IPS-NIHi7 (cell line): ENCODE measurements around the gene UROC1.

Experiments
- DNase-seq: peaks from one replicate; pipeline ENCODE4 v3.0.0; 2012; ENCODE audit warnings: mixed read lengths; ENCODE audit errors: extremely low spot score

Gene UROC1

DNA sequence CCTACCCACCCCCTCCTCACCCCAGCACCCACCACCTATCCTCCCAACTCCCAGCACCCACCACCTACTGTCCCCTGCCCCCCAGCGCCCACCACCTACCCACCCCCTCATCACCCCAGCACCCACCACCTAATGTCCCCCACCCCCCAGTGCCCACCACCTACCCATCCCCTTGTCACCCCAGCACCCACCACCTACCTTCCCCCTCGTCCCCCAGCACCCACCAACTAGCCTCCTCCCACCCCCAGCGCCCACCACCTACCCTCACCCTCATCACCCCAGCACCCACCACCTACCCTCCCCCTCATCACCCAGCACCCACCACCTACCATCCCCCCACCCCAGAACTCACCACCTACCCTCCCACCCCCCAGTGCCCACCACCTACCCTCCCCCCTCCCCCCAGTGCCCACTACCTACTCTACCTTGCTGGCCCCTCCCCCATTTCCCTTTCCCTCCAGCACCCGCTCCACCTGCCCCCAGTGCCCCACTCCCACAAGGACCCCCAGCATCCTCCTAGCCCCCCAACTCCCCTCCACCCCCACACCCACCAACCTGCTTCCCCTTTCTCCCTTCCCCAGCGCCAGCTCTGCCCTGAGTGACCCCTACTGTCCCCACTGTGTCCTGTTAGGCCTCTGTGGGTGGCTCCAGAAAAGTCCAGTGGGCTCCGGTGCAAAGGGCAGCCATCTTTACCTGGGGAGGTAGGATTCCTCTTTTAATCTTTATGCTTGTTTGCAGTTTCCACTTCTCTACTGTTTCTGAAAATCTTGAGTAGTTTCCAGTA, 1.2 kb downstream of the UROC1 start:
- no peak for DNase-seq

DNA sequence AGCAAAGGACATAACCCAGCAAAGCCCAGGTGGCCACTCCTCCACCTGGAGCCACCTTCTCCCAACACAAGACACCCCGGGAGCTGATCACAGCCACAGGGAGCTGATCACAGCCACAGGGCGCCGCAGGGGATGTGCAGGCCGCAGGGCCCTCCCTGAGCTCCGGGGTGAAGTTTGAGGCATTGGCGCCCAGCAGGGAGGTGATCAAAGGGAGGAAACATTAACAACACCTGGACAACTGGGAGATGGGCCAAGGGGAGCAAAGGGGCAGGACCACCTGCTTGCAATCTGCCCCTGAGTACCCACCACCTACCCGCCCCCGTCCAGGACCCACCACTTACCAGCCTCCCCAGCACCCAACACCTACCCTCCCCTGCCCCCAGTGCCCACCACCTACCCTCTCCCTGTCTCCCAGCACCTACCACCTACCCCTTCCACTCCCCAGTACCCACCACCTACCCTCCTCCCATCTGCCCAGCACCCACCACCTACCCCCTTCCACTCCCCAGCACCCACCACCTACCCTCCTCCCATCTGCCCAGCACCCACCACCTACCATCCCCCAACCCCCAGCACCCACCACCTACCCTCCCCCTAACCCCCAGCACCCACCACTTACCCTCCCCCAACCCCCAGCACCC, 2.4 kb downstream of the UROC1 start:
- DNase-seq: no peak

DNA sequence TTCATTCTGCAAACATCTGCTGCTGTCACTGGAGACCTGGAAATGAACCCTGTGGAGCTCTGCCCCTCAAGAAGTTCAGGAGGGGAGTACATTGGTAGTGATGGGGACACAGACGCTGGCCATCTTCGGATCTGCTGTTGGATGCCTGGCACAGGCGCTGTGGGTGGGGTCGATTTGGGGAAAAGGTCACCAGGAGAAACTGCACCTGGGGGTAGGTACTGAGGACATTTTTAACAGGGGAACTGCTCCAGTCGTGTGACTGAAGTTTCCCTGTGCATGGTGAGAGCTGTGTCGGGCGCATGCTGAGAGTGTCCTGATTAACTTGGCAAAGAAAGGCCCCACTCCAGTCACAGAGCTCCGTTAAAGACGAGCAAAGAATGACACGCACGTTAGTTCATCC, 3.4 kb downstream of the UROC1 start:
- DNase-seq: no peak

DNA sequence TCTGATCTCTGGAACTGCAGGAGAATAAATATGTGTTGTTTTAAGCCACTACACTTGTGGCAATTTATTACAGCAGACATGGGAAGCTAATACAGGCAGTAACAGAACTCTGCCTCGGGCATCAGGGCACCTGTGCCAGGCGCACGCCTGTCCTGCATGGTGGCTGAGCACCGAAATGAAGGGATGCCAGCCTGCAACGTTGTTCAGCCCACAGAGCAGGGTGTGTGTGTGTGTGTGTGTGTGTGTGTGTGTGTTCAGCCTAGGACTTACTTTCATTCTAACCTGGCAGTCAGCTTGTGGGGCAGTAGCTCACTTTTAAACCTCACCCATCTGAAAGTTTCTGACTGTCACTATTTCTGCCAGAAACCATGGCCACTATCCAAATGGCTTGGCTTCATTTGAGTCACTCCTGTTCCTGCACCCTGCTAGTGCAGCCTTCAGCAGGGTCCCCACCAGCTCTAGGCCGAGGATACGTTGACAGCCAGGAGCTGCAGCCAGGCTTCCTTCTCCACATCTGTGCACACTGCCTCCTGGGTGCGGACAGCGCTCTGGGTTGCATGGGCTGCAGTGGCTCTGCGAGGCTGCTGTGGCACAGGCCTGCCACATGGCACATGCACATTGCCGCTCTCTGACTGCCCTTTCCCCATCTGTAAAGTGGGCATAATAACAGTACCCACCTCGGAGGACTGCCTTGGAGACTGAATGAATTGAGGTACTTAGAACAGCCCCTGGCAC, 4.5 kb downstream of the UROC1 start:
- no peak for DNase-seq

DNA sequence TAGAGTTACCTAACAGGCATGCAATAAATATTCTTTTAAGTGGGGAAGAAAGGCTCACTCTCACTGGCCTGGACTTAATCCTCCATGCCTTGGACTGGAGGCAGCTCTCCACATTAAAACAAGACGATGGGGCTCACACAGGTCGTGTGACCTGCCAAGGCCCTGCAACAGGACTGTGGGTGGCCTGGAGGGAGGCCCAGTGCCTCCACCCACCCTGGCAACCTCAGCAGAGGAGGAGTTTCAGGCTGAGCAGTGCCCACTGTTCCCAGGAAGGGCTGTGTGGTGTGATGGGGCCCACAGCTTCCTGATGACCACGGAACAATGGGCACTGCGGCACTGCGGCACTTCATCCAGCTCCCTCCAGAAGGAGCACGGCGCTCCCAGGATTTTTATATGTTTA, 5.5 kb downstream of the UROC1 start:
- DNase-seq: no peak

DNA sequence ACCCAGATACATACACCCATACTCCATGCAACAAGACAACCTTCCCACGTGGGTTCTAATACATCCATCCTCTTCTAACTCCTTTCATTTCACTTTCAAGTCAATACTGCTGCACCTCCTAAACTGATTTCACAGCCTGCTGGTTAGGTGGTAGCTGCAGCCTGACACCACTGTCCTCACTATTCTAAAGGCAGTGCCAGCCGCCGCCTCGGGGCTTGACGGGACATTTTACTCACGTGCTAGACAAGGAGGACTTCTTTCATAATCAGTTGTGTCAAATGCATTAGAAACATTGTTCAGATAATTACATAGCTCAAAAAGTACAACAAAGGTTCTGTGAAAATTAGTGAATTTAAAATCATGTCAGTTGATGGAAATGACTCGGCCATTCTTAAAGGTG, 6.3 kb downstream of the UROC1 start:
- DNase-seq: no peak

DNA sequence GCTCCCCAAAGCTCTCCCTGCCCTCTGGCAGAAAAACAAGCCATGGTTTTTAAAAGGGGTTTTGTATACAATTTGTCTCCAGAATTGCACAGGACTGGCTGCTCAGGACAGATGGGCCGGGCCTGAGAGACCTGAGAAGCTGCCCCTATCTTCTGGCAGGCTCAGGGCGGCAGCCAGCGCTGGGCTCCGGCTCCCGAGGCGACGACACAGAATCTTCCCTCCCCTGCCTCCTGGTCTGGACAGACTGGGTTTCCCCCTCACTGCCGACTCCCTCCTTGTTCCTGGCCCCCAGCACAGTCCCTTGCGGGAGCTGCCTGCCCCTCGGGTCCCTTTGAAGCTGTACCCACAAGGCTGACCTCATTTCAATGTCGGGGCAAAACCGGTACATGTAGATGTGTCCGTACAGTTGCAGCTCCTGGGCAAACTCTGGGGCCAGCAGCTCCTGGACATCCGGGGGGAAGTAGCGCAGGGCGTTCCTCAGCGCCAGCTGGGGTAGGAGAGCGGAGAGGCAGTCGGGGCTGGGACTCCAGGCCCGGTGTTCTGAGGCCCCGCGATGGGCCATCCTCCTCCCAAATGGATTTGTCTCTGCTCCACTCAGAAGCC, 7.2 kb downstream of the UROC1 start:
- DNase-seq: no peak

DNA sequence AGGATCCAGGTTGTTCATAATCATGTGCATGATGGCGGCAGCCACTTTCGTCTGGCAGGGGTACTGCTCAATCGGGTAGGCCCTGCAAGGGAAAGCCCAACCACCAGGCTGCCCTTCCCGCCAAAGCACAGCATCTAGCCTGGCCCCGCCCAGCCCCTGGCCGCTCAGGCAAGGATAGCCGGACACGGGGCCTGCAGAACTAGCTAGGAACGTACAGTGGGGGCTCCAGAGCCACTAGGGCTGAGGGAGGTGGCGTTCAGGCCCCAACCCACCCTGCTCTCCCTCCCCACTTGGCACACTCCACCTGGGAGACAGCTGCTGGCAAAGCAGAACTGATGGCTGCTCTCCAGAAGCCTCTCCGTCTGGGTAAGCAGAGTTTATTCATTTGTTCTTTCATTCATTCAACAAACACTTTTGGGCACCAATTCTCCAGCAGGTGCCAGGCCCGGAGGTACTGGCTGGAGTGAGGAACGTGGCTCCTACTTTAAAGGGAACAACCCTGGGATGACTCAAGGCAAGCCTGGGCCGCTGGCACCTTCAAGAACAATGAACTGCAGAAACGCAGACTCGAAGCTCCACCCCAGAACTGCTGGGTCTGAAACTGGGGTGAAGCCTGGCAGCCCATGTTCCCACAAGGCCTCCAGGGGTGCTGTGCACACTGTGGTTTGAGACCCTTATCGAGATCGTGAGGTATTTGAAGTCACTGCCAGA, 7.8 kb downstream of the UROC1 start:
- no peak for DNase-seq

DNA sequence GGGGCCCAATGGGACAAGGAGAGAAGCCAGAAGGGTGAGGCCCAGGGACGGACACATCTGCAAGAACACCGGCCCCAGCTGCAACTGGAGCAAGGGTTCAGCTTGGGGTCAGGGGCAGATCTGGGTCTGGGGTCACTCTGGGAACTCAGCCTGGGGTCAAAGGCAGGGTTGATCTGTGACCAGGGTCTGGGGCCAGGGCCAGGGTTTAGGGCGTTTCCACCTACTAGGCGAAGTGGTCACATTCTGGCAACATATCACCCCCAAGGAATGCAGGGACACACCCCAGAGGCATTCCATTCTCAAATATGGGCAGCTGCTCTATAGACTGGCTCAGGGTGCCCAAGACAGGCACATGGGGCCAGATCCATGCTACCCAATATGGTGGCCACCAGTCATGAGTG, 9.0 kb downstream of the UROC1 start:
- DNase-seq: no peak

DNA sequence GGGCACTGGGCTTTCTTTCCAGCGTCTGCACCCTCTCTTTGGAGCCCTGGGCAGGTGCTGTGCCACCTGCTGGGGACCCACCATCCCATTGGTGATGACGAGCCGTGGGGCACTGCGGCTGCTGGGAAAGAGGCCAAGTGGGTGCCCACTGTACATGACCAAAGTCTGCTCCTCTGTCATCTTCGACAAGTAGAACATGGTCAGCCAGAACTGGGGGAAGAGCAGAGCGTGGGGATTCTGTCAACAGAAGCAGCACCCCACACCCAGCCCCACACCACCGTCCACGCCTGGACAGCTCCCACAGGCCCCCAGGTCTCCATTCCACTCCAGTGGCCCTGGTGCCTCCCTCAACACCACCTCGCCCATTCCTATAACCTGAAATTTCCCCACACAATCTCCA, 9.7 kb downstream of the UROC1 start:
- DNase-seq: no peak

DNA sequence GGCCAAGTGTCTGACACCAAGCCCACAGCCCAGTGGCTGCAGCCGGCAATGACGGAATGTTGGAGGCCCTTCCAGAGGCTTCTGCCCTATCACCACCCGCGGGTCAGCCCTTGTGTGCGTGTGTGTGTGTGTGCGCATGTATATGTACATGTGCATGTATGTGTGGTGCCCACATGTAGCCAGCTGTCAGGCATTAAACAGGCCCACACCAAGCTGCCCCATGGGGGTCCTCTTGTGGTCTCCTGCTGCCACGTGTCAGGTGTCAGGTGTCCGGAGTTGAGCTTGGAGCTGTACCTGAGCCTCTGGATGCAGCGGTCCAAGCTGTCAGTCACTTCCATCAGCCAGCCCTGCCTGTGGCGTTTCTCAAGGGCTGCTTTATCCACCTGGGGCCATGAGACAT, 13.9 kb downstream of the UROC1 start:
- DNase-seq: no peak

DNA sequence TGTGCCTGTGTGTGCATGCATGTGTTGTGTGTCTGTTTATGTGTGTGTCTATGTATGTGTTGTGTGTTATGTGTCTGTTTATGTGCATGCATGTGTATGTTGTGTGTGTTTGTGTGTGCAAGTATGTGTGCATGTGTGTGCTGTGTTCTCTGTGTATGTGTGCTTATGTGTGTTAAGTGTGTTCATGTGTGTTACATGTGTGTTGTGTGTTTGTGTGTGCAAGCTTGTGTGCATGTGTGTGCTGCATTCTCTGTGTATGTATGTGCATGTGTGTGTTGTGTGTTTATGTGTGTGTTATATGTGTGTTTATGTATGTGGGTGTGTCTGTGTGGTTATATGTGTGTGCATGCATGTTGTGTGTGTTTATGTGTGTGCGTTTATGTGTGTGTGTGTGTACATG, 14.9 kb downstream of the UROC1 start:
- DNase-seq: no peak

DNA sequence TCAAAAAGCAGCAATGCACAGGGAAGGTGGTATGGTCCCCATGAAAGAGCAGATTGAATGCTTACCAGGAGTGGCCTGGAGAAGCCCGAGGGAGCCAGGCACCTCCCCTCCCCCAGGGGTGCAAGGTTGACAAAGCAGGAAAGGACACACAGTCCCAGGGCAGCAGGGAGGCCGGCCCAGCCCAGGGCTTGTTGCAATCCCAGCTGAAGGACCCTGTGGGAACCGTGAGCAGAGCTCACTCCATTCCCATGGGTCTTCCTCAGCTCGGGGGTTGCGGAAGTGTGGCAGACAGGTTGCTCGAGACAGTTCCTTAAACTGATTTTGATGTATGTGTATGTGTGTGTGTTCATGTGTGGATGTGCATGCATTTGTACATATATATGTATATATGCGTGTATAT, 15.8 kb downstream of the UROC1 start:
- peak; percentile 48 for DNase-seq

DNA sequence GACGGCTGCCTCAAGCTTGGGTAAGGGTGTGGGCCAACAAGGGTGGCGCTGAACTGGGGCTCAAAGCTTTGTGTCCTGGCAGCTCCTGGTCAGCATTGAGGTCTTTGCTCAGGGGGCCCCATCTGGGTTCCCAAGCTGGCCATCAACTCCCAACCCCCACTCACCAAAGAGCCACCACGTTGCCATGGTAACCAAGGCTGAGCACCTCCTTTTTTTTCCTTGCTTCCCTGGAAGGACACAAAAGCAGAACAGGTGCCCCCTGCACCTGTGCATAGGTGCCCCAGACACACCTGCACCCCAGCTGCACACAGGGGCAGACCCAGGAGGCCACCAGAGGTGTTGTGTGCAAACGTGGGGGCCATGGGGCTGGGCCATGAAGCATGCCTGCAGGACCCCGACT, 16.5 kb downstream of the UROC1 start:
- no peak for DNase-seq

DNA sequence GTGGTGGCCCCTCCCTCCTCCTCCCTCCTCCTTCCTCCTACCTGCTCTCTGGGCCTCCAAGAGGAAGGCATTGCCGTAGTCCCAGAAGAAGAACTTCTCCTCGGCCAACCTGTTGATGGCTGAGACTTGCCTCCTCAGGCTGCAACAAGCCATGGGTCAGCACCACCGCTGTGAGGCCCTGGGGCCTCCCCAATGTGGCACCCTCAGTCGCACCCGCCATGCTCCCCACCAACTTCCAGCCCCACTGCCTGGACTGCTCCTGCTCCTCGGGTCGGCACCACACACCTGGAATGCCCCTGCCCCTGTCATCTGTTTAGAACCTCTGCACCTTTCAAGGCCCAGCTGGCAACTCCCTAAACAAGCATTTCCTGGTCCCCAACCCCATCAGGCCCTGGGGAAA, 17.6 kb downstream of the UROC1 start:
- no peak for DNase-seq

DNA sequence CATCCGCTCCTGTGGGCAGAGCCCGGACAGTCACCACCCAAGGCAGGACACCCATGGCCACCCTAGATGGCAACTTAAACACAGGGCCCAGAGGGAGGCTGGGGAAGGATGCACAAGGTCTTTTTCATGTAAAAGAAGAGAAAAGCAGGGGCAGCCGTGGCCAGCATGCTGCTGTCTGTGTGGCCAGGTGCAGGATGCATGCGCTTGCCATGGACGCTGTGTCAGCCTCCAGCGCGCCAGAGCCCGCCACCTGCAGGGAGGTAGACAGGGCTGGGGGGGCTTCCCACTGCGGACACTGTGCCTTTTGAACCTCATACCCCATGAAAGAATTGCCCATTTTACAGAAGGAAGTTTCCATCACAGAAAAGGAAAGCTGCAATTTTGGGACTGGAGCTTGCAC, 18.2 kb downstream of the UROC1 start:
- no peak for DNase-seq

DNA sequence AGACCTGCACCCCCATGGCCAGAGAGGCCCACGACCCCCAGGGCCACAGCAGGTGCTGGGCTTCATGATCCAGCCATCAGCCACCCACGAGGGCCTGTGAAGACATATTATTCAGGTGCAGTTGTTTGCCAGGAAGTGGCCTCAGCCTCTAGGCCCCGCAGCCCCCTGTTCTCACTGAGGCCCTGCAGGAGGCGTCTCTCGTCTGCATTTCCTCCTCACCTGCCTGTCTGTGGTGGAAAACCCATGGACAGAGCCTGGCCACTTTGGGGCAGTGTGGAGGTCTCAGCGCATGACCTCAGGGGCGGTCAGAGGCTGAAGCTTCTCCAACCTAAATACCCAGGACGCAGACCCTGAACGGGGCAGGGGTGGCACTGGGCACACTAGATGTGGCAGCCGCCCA, 18.6 kb downstream of the UROC1 start:
- peak; percentile 65 for DNase-seq

DNA sequence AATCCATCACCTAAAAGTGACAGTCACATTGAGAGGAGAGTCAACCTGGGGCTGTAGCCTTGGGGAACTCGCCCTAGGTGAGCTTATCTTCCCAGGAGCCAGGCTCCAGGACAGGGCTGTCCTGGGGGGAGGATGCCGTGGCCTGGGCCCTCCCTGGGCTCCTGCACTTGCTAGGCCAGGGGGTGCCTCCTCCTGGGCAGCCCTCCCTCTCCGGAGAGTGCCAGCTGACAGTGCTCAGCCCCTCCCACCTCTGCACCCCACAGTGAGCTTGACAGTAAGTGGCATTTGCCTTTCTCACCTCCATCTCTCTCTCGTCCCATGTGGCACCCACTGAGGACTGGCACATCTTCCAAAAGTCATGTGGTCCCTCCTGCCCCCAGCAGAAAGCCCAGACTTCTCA, 19.1 kb downstream of the UROC1 start:
- no peak for DNase-seq

DNA sequence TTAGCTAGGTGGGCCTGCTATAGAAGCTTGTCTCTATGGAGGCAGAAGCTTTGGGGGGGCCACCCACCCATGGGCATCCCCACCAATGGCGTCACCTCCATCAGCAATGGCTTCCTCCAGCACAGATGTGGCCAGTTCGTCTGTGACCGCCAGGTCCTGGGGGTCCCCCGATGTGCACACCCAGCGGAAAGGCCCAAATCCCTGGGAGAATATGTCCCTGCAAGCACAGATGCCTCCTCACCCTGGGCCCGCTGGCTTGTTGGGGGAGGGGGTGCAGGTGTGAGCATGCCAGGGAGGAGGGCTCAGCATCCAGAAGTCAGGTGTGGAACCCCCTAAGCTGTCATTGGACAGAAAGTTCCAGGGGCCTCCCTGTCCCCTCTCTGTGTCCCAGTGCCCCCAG, 19.6 kb downstream of the UROC1 start:
- no peak for DNase-seq

DNA sequence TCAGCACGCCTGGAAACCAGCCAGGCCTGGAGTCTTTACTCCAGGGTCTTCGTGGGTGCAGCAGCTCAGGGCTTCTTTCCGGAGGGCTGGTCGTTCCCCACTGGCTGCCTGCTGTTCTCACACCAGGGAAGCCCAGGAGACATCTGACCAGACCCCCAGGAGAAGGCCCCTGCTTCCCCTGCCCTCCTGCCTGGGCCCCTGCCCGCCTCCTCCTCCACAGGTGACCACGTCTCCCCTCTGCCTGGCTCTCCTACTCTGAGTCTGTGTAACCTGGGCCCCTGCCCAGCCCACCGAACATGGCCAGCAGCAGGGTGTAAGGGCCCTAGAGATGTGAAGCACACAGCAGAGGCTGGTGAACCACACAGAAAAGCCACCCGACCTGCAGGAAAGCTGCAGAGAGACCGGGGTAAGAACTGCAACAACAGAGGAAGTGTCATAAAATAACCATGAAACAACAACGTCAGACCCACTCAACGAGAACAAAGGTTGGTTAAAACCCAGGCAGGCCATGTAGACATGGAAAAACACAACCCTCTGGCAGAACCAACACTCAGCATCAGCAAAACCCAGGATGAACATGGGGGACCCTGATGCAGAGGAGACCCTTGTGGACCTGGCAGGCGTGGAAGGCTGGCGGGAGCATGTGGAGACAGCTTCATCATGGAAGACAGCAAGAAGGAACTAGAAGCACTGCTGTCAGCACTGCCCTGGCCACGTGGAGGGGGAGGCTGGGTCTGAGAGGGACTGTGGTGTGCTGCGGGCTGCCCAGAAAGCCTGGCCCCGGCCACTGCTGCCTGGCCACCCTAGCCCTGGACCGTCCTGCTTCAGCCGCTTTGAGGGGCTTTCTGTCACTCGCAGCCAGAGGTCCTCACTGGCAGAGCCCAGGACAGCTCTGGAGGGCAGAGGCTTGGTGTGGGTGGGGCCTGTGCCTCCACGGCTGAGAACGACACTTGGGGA, 20.4 kb downstream of the UROC1 start:
- no peak for DNase-seq

DNA sequence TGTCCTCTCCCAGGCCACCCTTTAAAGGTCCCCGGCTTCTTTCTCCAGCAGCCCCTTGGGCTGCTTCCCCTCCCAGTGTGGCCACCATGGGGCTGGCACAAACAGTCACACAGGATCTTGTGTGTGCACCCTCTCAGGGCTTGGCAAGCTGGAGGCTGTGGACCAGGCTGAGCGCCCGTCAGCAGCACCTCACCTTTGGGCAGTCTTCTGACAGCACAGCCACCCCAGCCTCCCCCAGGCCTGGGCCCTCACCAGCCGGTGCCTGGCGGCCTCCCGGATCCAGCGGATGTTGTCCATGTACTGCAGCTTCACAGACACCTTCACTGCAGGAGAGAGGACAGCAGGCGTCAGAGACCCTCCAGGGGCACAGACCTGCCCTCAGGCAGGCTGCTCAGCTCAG, 21.8 kb downstream of the UROC1 start:
- DNase-seq: no peak
